Lower leg skin (tissue), 4 donors: ENCODE results near the gene BAIAP2. TPM values are rescaled to one million over a fixed set of nuclear protein-coding genes. Genes with fewer than 3 reads are reported as not detected.

ENCODE experiments used
- DNase-seq, 2 donors: peaks; one replicate each; pipeline ENCODE4 v3.0.0-alpha.2; 2019; ENCODE audit warnings: low spot score in 2 of 2
- H3K4me3 ChIP-seq: fragments of 200-600 bp; sonication (generic); 2 replicates; pipeline ENCODE4 v1.5.1; 2017; ENCODE audit warnings: mild to moderate bottlenecking, low read depth; ENCODE audit not compliant: poor library complexity, severe bottlenecking
- CTCF ChIP-seq, 3 donors: fragments of 450-650 bp; IDR thresholded peaks; one replicate each; pipeline ENCODE4 v1.5.1; 2016; ENCODE audit warnings: antibody characterized with exemption in 3 of 3, mild to moderate bottlenecking in 3 of 3, moderate library complexity in 2 of 3
- POLR2A ChIP-seq, 2 donors: fragments of 450-650 bp; IDR thresholded peaks; one replicate each; pipeline ENCODE4 v1.6.1; 2016 to 2017; ENCODE audit warnings: antibody characterized with exemption in 2 of 2, mild to moderate bottlenecking in 1 of 2, moderate library complexity in 1 of 2
- WGBS, 2 donors: methylation state at CpG; one replicate each; pipeline ENCODE4 v1.1.5; 2018; 5-methylcytosine and 5-hydroxymethylcytosine counted together
- intact Hi-C: fragments of 100-400 bp; cut with DNase I; formaldehyde crosslinking; loops from one replicate; pipeline ENCODE4 v1.15.0; 2023; ENCODE audit warnings: low total_unique reads
- total RNA-seq, 4 donors: library from RNA; depleted of rRNA; stranded (reverse); fragments of >200 nt; gene quantifications; one replicate each; pipeline ENCODE4 v1.1.0, GENCODE V29; 2016

Gene BAIAP2
- total RNA-seq, 4 donors from 2014 or later, result 190 to 308 (median 224) TPM

- 91 to 92% methylated on average over 23 of the region's 23 CpGs for WGBS, 2 donors
- TF ChIP-seq CTCF (IDR thresholded peaks at IDR 0.05) (no peak), POLR2A (IDR thresholded peaks at IDR 0.05) (no peak)
- intact Hi-C loops, result no loop called here
- H3K4me3 ChIP-seq, result no peak overlapping the region
- no peak for DNase-seq
These were observed 77.5 kb downstream of the BAIAP2 start for GRCh38 chr17:81112450-81112849.

GRCh38 chr17:81113158-81113724, 78.3 kb downstream of the BAIAP2 start:
- 82 to 87% methylated on average over 21 of the region's 21 CpGs for WGBS, 2 donors
- intact Hi-C loops, result no loop called here
- DNase-seq, result no peak
- TF ChIP-seq CTCF (IDR thresholded peaks at IDR 0.05) (no peak), POLR2A (IDR thresholded peaks at IDR 0.05) (no peak)
- H3K4me3 ChIP-seq, result no peak overlapping the region

- intact Hi-C loops, result no loop called here
- TF ChIP-seq POLR2A (IDR thresholded peaks at IDR 0.05), result no peak
- no peak for TF ChIP-seq CTCF (IDR thresholded peaks at IDR 0.05)
- 69 to 77% methylated on average over 17 to 19 of the region's 19 CpGs for WGBS, 2 donors
- no peak for DNase-seq
- no peak overlapping the region for H3K4me3 ChIP-seq
These were observed 79.6 kb downstream of the BAIAP2 start for GRCh38 chr17:81114351-81115093.

DNA sequence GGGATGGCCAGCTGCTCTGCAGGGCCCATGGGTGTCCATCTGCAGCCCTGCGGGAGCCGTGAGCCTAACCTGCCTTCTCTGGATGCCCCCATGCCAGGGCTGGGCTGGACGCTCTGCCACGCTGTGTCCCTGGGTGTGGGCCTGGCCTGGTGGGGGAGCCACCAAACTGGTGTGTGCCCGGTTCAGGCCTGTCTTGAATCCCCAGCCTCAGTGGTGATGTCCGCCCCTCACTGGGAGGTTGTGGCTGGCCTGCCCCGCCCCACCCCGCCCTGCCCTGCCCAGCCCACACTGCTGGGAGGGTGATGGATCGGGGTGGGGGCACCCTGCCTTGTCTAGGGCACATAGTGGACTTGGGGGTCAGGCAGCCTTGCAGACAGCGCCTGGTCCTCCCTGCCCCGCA, 80.3 kb downstream of the BAIAP2 start:
- TF ChIP-seq CTCF (IDR thresholded peaks at IDR 0.05) (no peak), POLR2A (IDR thresholded peaks at IDR 0.05) (no peak)
- DNase-seq, result no peak
- no peak overlapping the region for H3K4me3 ChIP-seq
- intact Hi-C loops, result no loop called here
- WGBS, 2 donors, result 85 to 92% methylated on average over 3 to 11 of the region's 11 CpGs

DNA sequence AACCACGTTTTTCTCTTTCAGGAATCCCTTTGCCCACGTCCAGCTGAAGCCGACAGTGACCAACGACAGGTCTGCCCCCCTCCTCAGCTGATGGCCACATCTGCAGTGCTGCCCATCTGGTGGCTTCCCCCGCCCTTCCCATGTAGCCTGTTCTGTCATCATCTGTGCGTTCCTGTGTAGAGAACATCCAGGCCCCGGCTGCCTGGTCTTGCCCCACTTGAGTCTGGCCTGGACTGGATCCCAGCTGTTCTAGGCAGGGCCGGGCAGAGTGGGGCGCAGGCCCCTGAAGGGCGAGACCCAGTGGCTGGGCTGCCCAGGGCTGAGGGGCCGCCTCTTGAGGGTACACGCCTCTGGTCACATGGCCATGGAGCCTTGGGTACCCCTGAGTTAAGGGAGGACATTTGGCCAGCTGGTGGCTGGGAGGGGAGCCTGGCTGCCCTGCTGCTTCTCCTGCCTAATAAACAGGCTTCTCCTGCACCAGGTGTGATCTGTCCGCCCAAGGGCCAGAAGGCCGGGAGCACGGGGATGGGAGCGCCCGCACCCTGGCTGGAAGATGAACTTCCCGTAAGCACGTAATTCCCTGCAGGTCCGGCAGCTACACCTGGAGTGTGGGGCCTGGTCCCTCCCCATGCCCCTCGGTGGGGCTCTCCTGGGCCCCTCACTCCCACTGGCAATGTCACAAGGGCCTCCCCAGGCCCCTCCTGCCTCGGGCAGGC, 81.0 kb downstream of the BAIAP2 start:
- WGBS, 2 donors, result 58 to 73% methylated on average over 9 to 22 of the region's 22 CpGs
- no peak for DNase-seq
- no peak overlapping the region for H3K4me3 ChIP-seq
- intact Hi-C loops, result no loop called here
- no peak for TF ChIP-seq POLR2A (IDR thresholded peaks at IDR 0.05)
- TF ChIP-seq CTCF (IDR thresholded peaks at IDR 0.05), result no peak
